Right lung (tissue), 5 donors: ENCODE results near the gene LRRC4C. TPM values are rescaled to one million over a fixed set of nuclear protein-coding genes. Genes with fewer than 3 reads are reported as not detected.

ENCODE experiments used
- DNase-seq, 2 donors: peaks; one replicate each; pipeline ENCODE4 v3.0.0-alpha.2; 2013
- polyA plus RNA-seq, 5 donors: library from polyadenylated mRNA; unstranded; fragments of 120-200 nt; gene quantifications; one replicate each; pipeline versions ENCODE4 v1.2.1 to v1.2.3, GENCODE V29; 2013; ENCODE audit warnings: inconsistent platforms in 1 of 5, low replicate concordance in 1 of 5; ENCODE audit not compliant: insufficient read length in 5 of 5, insufficient read depth in 1 of 5

The LRRC4C gene
- polyA plus RNA-seq, 5 donors: 3.1 to 5.9 (median 4.8) TPM

- DNase-seq: no peak
These were observed 1078.0 kb downstream of the LRRC4C start for GRCh38 chr11:40381481-40381880.

GRCh38 chr11:40380835-40381234 is 1078.6 kb downstream of the LRRC4C start:
- DNase-seq: peak; percentile 1 to 5

DNA sequence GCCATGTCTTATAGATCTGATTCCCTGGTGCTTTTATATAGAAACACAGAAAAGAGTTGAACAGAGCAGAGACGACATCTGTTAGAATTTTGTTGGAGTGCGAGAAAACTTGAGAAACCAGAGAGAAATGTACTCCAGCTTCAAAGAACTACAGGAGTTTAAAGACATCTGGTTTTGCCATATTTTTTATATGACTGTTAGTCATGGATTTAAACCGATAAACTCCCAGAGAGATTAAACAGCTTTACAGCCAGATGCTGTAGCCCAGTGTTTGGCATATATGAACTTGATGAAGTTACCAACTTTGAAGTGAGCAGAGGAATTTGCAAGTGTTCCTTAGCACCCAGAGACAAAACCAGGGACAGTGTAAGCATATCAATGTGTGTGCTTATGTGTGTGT is 1083.1 kb downstream of the LRRC4C start:
- DNase-seq: no peak

DNA sequence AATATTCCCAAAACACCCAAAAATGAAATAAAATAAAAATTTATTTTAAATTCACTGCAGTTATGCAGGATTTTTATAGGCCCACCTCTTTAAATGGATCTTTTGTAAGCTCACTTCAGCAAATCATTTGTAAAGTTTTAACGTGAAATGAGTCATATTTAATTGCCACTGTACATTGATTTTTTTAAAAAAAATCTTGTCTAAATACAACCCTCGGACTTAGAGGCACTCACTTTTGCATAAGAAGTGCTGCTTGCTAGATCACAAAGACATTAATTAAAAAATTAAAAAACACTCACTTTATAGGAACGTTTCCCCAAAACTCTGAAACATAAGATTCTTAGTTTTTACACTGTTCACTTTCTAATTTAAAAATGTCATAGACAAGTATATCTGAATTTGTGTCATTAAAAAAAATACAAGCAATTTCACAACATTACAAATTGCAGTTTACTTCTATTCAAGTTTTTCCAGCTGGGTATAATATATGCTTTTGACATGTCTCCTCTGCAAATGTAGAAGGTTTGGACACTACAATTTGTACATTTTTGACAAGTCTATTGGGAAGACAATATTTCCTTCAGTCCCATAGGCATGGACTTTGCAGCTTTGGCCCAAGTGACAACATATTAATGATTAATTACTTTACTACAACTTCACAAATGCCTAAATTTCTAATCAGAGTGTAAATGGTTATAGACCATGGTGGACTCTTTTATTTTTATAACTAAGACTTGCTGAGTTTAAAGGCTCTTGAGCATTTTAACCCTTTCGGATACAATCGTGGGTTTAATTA is 1088.4 kb downstream of the LRRC4C start:
- DNase-seq: no peak

DNA sequence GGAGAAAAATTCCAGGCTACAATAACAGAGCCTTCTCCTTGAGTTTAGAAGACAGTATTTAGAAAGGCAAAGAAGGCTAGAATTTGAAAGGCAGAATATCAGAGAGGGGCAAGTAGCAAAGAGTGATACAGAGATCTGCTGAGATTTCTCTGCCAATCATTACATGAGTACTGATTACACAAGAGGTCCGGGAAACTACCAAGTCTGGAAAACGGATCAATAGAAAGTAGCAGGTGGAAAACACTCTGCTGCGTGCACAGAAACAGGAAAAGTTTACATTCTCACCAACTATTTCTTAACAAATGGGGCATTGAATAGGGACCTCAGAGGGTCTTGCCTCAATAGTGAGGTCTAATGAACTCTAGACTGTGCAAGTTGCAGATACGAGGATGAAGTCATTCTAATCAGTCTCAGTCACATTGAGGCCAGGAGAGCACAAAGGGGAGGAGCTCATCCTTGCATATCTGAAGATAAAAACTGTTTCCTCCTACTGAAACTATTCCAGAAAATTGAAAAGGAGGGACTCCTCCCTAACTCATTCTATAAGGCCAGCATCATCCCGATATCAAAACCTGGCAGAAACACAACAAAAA is 1099.2 kb downstream of the LRRC4C start:
- DNase-seq: no peak

GRCh38 chr11:40354121-40354520 is 1105.3 kb downstream of the LRRC4C start:
- no peak for DNase-seq

GRCh38 chr11:40340911-40341310 is 1118.5 kb downstream of the LRRC4C start:
- DNase-seq: peak; percentile 14 to 36

- DNase-seq: no peak
These were observed 1120.7 kb downstream of the LRRC4C start for GRCh38 chr11:40338739-40339138.

GRCh38 chr11:40338062-40338461 is 1121.4 kb downstream of the LRRC4C start:
- no peak for DNase-seq

DNA sequence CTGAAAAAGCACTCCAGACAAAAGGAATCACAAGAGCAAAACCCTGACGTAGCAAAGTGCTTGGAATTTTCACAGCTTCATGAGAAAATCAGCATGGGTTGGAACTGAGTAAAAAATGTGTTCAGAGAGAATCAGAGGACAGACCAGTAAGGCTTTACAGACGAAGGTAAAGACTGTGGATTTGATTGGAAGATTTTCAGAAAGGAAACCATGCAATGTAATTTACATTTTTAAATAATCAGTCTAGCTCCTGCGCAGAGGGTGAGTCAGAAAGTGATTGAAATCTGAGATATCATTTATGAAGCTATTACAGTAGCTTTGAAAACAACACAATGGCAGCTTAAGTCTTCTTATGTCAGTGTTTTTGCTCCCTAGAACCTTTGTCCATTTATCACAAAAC is 1122.3 kb downstream of the LRRC4C start:
- DNase-seq: no peak

DNA sequence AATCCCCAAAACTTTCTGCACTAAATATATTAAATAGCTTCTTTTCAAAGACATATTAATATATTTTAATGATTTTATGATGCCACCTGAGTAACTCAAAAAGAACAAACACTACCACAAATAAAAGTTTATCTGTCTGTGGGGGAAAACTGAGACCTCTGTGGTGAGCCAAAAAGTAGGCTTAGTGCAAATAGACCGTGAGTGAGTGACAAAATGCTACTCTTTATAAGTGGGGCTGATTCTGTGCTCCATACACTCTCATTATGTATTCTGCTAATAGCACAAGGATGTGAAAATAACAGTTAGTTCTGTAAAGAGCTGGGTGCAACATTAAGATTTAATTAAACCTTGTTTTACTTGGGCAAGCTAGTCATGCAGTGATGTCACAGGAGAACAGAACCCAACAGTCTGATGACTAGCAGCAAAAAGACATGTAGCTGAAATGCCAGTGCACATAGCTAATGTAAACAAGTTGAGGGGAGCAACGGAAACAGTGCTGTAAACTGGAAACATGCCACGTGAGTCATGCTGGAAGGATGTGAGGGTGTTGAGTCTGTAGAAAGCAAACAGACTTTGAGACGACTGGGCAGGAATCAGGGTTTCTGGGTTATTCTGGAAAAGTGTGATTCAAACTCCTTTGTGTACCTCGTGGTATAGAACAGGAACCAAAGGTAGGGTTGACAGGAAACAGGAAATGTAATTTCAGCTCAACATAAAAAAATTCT is 1130.4 kb downstream of the LRRC4C start:
- DNase-seq: peak; percentile 85 to 91

GRCh38 chr11:40323241-40323640 is 1136.2 kb downstream of the LRRC4C start:
- DNase-seq: no peak

DNA sequence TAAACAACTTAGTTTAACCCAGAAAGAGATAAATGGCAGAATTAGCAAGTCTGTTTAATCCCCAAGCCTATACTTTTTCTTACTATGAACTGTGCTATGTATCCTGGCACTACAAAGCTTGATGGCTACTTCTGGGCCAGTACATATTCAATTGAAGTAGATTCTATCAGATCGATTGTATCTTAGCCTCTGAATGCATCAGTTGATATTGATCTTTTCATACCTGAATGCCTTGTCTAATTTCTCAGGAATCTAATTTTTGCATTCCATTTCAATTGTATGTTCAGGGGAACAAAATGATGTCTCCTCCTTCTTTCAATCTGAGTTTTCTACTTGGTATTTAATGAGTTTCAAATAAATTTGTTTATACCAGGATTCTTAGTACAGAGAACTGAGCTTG is 1137.9 kb downstream of the LRRC4C start:
- no peak for DNase-seq

- no peak for DNase-seq
These were observed 1143.3 kb downstream of the LRRC4C start for GRCh38 chr11:40316171-40316570.

DNA sequence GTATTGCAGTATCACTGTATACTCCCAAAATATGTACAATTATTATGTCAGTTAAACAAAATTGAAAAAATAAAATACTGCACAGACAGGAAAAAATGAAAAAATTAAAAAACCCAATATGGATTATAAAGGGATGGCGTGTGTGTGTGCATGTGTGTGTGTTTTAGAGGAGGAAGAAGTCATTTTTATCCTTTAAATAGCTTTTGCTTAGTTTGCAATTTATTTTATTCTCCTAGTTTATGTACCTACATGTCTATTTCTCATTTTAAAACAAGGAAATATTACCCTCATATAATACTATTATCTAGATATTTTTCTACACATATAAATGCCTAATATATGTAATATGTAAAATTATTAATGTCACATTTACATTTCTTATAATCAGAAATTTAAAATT is 1144.3 kb downstream of the LRRC4C start:
- no peak for DNase-seq

DNA sequence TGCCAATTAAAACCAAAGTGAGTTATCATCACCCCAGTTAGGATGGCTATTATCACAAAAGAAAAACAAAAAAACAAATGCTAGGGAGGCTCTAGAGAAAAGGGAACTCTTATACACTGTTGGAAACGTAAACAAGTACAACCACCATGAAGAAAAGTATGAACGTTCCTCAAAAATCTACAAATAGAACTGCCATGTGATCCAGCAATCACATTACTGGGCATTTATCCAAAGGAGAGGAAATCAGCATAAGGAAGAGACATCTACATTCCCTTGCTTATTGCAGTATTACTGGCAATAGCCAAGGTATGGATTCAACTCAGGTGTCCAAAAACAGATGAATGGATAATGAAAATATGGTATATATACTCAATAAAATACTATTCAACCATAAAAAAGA is 1145.1 kb downstream of the LRRC4C start:
- DNase-seq: no peak

DNA sequence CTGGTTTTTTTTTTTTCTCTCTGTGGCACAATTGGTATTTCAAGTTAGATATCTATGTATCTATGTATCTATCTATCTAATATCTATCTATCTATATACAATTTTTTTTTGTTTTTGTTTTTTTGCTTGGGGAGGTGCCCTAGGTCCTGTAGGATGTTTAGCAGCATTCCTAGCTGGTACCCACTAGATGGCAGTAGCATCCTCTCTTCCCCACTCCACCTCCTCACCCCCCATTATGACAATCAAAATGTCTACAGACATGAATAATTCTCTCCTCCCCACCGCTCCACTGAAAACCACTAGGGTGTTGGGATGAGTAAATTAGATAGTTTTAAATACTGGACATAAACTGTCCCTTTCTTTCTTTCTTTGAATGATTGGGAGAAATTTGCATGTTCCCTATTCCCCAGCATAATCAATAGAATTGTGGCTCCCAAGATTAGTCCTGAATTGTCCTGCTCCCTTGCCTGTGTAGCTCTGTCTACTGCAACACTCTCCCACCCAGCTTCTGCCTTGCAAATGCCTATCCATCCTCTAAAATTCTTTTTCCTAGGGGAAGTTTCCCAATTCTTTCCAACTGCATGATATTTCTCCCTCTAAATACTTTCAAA is 1152.4 kb downstream of the LRRC4C start:
- DNase-seq: no peak

DNA sequence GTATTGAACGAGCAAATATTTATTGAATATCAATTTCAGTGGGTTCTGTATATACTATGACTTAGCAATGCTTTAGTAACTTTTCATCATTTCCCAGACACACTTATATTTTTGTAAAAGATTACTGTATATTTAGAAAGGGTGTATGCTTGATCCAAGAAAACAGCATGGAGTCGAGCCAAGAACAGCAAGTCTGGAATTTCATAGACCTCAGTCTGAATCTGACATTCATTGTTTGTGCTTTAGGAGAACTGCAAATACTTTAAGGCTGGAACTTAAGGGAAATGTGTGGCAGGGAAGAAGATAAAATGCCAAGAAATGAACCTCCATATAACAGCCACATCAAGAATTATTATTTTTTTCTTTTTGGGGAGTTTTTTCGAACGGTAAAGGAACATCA is 1156.8 kb downstream of the LRRC4C start:
- DNase-seq: no peak

- DNase-seq: no peak
These were observed 1164.0 kb downstream of the LRRC4C start for GRCh38 chr11:40295466-40295865.

DNA sequence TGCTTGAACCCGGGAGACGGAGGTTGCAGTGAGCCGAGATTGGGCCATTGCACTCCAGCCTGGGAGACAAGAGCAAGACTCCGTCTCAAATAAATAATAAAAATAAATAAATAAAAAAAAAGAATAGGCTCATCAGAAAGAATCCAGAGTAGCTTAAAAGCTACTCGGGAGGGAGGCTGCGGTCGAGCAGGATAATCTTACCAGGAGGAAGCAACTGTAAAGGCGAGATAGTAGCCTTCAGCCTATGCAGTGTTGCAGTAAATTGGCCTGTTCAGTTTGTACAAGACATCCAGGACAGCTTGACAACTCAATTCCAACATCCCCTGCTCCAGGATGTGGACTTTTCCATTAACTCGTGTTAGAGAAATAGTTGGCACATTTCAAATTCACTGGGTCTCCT is 1164.7 kb downstream of the LRRC4C start:
- no peak for DNase-seq

DNA sequence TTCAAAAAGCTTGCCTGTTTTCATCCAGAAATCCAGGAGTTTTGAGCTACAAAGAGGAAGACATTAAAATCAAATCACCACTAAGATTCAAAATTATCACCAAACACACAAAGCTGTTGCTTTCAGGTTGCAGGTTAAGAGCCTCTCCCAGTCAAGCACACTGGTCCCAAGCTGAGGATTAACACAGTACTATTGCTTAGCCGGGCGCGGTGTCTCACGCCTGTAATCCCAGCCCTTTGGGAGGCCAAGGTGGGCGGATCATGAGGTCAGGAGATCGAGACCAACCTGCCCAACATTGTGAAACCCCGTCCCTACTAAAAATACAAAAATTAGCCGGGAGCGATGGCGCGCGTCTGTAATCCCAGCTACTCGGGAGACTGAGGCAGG is 1165.1 kb downstream of the LRRC4C start:
- no peak for DNase-seq

DNA sequence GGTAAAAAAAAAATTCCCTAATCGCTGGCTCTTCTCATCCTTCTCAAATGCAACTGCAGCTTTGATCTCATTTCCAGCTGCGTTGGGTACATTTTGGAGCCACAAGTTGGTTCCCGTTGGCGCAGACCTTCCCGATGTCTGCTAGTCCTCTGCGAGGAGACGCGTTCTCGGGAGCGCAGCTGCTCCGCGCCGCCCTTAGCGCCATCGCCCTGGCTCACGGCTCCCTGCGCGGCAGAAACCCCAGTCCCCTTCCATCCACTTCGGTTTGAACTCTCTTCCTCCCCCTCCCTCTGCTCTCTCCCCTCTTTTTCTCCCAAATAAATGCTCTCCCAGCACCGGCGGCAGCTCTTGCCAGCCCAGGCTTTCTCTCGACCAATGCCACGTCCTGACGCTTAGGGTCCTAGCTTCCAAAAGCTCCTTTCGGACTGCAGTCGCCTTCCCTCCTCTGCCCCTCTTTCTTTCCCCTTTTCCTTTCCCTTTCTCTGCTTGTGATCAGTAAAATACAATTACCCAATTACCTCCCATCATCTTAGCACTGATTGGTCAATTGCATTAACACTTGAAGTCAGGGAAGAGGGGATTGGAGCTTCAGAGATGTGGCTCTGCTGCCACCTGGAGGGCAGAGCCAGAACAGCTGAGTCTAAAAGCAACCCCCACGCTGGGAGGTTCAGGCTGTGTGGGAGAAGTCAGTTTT is 1165.7 kb downstream of the LRRC4C start:
- peak; percentile 89 to 93 for DNase-seq
